Measurements from ENCODE around the gene PRAMEF18. TPM values are rescaled to one million over a fixed set of nuclear protein-coding genes. Genes with fewer than 3 reads are reported as not detected.
"Not testable (repeated sequence)": the region's sequence is repeated elsewhere in the genome, so short reads cannot be mapped to it uniquely, and the experiment has no call there.

PRAMEF18 gene
- total RNA-seq, 2 donors from 2014 or later = not detected

- Histone ChIP-seq H3K9me3 (peaks cover 0 to 2% of the 10 kb centered on the region in 2 donors), H3K27ac (no peak overlapping the region), H3K4me3 (no peak overlapping the region), H3K36me3 (no peaks in the 10 kb centered on the region), H3K4me1 (no peaks in the 10 kb centered on the region), H3K27me3 (no peaks in the 10 kb centered on the region)
- peak; percentile 59 for DNase-seq (ENCODE audit: low spot score)
- TF ChIP-seq CTCF (IDR thresholded peaks at IDR 0.05) = peak; percentile 27 to 40
Measured at GRCh38 chr1:13228343-13228781, 2.4 kb upstream of the PRAMEF18 start.

- not testable (repeated sequence) for H3K27ac ChIP-seq, H3K4me1 ChIP-seq, H3K9me3 ChIP-seq, H3K27me3 ChIP-seq, H3K36me3 ChIP-seq, H3K4me3 ChIP-seq
- peak; percentile 57 for DNase-seq (ENCODE audit: low spot score)
Measured at GRCh38 chr1:13227271-13228055, 1.5 kb upstream of the PRAMEF18 start.

DNA sequence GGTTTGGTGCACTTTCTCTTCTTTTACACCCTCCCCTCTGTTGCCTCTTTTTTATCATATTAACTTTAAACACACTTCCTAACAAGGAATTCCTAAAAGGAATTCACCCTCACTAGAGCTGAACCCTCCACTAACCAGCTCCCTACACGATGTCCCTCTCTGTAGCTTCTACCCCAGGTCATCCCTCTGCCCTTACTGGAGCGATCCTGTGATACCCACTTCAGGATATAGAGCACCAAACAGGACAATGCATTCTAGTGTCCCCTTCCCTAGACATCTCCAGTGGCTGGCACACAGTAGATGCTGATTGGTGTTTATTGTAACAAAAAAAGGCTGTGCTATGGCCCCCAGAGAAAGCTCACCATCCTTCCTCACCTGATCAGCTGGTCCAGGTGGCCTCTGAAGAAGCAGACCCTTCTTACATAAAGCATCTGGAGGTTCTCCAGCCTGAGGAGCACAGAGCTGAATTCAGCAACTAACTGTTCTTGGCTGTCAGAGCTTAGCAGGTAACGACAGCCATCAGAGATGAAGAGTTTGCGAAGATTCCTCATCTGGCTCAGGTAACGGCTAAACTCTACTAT is 1.4 kb downstream of the PRAMEF18 start:
- peak; percentile 30 for DNase-seq (ENCODE audit: low spot score)

DNA sequence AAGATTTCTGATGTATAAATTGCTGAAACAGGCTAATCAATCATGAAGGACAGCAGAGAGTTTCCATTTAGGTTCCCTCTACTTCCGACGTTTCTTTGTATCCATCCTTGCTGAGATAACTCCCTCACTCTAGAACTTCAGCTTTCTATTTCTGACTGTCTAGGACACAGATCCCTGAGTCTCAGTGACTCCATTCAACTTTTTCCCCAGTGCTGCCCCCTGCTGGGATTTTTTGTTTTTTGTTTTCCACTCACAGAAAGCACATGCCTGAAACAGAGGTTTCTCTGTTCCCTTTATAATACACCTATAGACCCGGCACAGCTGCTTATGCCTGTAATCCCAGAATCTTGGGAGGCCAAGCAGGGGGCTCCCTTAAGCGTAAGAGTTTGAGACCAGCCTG is 3.2 kb downstream of the PRAMEF18 start:
- DNase-seq (ENCODE audit: low spot score); H3K36me3 ChIP-seq; H3K9me3 ChIP-seq; H3K27ac ChIP-seq; H3K27me3 ChIP-seq; H3K4me1 ChIP-seq; H3K4me3 ChIP-seq: not testable (repeated sequence)

More for the DNA sequence above, 1.4 kb downstream of the PRAMEF18 start:
- Histone ChIP-seq H3K4me1 (no peaks in the 10 kb centered on the region), H3K9me3 (no peaks in the 10 kb centered on the region), H3K4me3 (no peak overlapping the region), H3K27me3 (no peaks in the 10 kb centered on the region), H3K27ac (no peak overlapping the region), H3K36me3 (no peaks in the 10 kb centered on the region)
- TF ChIP-seq CTCF (IDR thresholded peaks at IDR 0.05) = no peak

DNA sequence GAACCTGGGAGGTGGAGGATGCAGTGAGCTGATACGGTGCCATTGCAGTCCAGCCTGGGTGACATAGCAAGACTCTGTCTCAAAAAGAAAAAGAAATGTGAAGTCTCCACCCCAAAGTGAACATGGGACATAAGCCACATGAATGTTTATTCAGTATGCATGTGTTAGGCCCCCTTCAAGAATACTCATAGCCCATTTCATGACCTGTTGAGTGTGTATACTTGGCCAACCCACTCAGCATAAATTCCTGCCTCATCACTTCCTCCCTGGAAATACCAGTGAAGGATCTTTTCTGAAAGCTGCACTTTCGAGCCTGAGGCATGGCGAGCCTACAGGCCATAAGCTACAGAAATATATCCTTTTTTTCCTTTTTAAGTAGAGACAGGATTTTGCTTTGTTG is 6.8 kb downstream of the PRAMEF18 start:
- H3K4me1 ChIP-seq; H3K9me3 ChIP-seq; H3K27ac ChIP-seq; H3K4me3 ChIP-seq; DNase-seq (ENCODE audit: low spot score); H3K27me3 ChIP-seq; H3K36me3 ChIP-seq: not testable (repeated sequence)

- H3K27ac ChIP-seq; H3K4me1 ChIP-seq; H3K4me3 ChIP-seq; H3K27me3 ChIP-seq; H3K9me3 ChIP-seq; H3K36me3 ChIP-seq; DNase-seq (ENCODE audit: low spot score): not testable (repeated sequence)
Measured at GRCh38 chr1:13216619-13217018, 9.3 kb downstream of the PRAMEF18 start.

DNA sequence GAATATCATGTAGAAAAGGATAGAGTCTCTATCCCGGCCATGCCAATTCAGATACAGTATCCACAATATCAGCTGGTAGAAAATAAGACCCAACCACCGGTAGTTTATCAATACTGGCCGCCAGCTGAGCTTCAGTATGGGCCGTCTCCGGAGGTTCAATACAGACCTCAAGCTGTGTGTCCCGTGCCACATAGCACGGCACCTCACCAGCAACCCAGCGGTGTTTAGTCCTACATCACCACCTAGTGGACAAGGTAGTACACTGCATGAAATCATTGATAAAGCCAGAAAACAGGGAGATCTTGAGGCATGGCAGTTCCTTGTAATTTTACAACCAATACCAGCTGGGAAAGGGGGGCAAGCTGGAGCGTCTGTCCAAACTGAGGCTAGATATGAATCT is 17.2 kb downstream of the PRAMEF18 start:
- DNase-seq (ENCODE audit: low spot score); H3K4me1 ChIP-seq; H3K4me3 ChIP-seq; H3K27me3 ChIP-seq; H3K27ac ChIP-seq; H3K36me3 ChIP-seq; H3K9me3 ChIP-seq: not testable (repeated sequence)

DNA sequence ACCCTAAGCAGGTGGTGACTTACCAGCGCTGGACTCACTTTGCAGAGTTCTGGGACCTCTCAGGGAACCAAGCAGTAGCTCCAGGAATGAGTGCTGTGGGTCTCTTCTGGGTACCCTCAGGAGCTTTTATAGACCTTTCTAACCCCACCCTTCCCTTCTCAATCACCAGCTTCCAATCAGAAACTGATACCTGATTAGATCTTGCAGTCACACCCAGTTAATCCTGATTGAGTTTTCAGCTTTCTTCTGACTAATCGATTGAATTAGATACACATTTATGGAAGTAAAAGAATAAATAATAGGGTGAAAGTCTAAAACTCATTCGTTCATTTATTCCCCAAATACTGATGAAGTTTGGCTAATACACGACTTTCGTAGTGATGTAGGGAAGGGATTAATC is 24.6 kb downstream of the PRAMEF18 start, which contains the start of gene PRAMEF13:
Gene PRAMEF13 (minus strand): TSS at position 101 of the 400 bp plus-strand sequence. CDS start 1,820 bp downstream, outside the sequence.
- not testable (repeated sequence) for H3K4me3 ChIP-seq; H3K4me1 ChIP-seq; H3K27ac ChIP-seq; H3K36me3 ChIP-seq; H3K9me3 ChIP-seq; DNase-seq (ENCODE audit: low spot score); H3K27me3 ChIP-seq

Other genes starting within 250 kb of the PRAMEF18 start
- gene PRAMEF27, start 169.6 kb downstream of the PRAMEF18 start, total RNA-seq = not detected
- gene HNRNPCL3, start 165.4 kb downstream of the PRAMEF18 start, total RNA-seq = not detected
- gene PRAMEF25, start 155.4 kb downstream of the PRAMEF18 start, total RNA-seq = not detected
- gene HNRNPCL2, start 109.3 kb downstream of the PRAMEF18 start, total RNA-seq = not detected
- gene PRAMEF26, start 70.1 kb downstream of the PRAMEF18 start, total RNA-seq = not detected
- gene HNRNPCL4, start 60.5 kb downstream of the PRAMEF18 start, total RNA-seq = not detected
- not detected for gene PRAMEF9, start 54.3 kb downstream of the PRAMEF18 start, total RNA-seq
- not detected for gene PRAMEF13, start 24.7 kb downstream of the PRAMEF18 start, total RNA-seq
- not detected for gene PRAMEF5, start 28.0 kb upstream of the PRAMEF18 start, total RNA-seq
- not detected for gene PRAMEF8, start 59.0 kb upstream of the PRAMEF18 start, total RNA-seq
- gene PRAMEF33, start 77.4 kb upstream of the PRAMEF18 start, total RNA-seq = not detected
- not detected for gene PRAMEF15, start 89.4 kb upstream of the PRAMEF18 start, total RNA-seq
- not detected for gene PRAMEF14, start 121.0 kb upstream of the PRAMEF18 start, total RNA-seq
- not detected for gene PRAMEF19, start 145.8 kb upstream of the PRAMEF18 start, total RNA-seq
- not detected for gene PRAMEF17, start 163.5 kb upstream of the PRAMEF18 start, total RNA-seq
- gene PRAMEF20, start 184.3 kb upstream of the PRAMEF18 start, total RNA-seq = not detected